Measurements from ENCODE around the gene NSL1. TPM values are rescaled to one million over a fixed set of nuclear protein-coding genes. Genes with fewer than 3 reads are reported as not detected.

NSL1 gene
- total and polyA plus RNA-seq, 9 of the 15 experiments (the other 6 are each of a cell fraction or from before 2014, with no cell fraction given) = 53.5 to 108 (median 59.1) TPM

DNA sequence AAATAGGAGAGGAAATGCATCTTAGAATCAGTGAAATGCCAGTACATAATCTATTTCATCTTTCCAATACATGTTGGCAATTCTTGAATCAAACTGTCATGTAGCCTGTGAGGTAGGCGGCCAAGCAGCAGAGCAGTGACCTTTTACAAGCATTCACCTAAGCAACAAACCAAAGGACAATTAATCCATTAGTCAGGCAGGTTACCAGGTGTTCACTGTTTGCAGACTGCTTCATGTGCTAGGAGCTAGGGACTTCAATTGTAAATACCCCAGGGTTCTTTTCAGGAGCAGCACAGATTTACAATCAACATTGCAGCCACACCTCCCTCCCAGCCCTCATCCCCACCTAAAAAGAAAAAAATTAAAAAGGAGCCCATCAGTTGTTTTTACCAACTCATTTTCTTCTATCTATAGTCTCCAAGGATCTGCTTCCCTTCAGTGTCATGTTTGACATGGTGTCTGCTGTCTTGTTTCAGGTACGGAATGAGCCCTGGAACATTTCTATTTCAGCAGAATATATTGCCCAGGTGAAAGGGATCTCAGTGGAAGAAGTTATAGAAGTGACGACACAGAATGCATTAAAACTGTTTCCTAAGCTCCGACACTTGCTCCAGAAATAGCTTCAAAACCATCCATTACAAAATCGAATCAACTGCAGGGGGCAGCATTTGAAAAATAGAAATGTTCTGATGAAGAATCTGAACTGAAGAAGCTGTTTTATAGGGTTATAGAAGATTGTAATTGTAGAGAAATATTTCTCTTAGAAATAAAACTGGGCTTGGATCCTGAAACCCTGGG is 23.2 kb upstream of the NSL1 start:
- no peaks in the 10 kb centered on the region for H3K9me3 ChIP-seq (replicated peaks; ENCODE audit: control insufficient read depth, insufficient read depth, low read depth, low read length)
- no peaks in the 10 kb centered on the region for H3K9me1 ChIP-seq (ENCODE audit: control insufficient read depth, insufficient read depth, low read length)
- TF ChIP-seq, protein P1, sequence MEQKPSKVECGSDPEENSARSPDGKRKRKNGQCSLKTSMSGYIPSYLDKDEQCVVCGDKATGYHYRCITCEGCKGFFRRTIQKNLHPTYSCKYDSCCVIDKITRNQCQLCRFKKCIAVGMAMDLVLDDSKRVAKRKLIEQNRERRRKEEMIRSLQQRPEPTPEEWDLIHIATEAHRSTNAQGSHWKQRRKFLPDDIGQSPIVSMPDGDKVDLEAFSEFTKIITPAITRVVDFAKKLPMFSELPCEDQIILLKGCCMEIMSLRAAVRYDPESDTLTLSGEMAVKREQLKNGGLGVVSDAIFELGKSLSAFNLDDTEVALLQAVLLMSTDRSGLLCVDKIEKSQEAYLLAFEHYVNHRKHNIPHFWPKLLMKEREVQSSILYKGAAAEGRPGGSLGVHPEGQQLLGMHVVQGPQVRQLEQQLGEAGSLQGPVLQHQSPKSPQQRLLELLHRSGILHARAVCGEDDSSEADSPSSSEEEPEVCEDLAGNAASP (IDR thresholded peaks at IDR 0.05) = no peak
- TF ChIP-seq, protein P2, sequence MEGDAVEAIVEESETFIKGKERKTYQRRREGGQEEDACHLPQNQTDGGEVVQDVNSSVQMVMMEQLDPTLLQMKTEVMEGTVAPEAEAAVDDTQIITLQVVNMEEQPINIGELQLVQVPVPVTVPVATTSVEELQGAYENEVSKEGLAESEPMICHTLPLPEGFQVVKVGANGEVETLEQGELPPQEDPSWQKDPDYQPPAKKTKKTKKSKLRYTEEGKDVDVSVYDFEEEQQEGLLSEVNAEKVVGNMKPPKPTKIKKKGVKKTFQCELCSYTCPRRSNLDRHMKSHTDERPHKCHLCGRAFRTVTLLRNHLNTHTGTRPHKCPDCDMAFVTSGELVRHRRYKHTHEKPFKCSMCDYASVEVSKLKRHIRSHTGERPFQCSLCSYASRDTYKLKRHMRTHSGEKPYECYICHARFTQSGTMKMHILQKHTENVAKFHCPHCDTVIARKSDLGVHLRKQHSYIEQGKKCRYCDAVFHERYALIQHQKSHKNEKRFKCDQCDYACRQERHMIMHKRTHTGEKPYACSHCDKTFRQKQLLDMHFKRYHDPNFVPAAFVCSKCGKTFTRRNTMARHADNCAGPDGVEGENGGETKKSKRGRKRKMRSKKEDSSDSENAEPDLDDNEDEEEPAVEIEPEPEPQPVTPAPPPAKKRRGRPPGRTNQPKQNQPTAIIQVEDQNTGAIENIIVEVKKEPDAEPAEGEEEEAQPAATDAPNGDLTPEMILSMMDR (IDR thresholded peaks at IDR 0.05 in 2 of 3, conservative IDR thresholded peaks at IDR 0.05 in 1 of 3; ENCODE audit: insufficient read depth in 2 of 3, low read depth in 1 of 3, low read length in 3 of 3) = peak in 2 of 3 experiments; percentile 39 to 49; a peak in 2 of 6 replicates
- TF ChIP-seq, protein P3, sequence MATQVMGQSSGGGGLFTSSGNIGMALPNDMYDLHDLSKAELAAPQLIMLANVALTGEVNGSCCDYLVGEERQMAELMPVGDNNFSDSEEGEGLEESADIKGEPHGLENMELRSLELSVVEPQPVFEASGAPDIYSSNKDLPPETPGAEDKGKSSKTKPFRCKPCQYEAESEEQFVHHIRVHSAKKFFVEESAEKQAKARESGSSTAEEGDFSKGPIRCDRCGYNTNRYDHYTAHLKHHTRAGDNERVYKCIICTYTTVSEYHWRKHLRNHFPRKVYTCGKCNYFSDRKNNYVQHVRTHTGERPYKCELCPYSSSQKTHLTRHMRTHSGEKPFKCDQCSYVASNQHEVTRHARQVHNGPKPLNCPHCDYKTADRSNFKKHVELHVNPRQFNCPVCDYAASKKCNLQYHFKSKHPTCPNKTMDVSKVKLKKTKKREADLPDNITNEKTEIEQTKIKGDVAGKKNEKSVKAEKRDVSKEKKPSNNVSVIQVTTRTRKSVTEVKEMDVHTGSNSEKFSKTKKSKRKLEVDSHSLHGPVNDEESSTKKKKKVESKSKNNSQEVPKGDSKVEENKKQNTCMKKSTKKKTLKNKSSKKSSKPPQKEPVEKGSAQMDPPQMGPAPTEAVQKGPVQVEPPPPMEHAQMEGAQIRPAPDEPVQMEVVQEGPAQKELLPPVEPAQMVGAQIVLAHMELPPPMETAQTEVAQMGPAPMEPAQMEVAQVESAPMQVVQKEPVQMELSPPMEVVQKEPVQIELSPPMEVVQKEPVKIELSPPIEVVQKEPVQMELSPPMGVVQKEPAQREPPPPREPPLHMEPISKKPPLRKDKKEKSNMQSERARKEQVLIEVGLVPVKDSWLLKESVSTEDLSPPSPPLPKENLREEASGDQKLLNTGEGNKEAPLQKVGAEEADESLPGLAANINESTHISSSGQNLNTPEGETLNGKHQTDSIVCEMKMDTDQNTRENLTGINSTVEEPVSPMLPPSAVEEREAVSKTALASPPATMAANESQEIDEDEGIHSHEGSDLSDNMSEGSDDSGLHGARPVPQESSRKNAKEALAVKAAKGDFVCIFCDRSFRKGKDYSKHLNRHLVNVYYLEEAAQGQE (IDR thresholded peaks at IDR 0.05; ENCODE audit: borderline replicate concordance) = peak; percentile 43; the same call in 1 of the 2 replicates
- TF ChIP-seq, protein P3 (CRISPR knock-in tag; IDR thresholded peaks at IDR 0.05; ENCODE audit: low read depth) = no peak
- TF ChIP-seq ZNF140 (CRISPR knock-in tag; IDR thresholded peaks at IDR 0.05) = no peak
- peak; percentile 21 to 61; a peak in 3 of 4 replicates for TF ChIP-seq RAD21 (CRISPR knock-in tag; conservative IDR thresholded peaks at IDR 0.05 in 1 of 2, IDR thresholded peaks at IDR 0.05 in 1 of 2)
- no peak overlapping the region for H3K27ac ChIP-seq (ENCODE audit: extremely low read depth, low read depth, low read length)
- no peak overlapping the region for H2AFZ ChIP-seq (ENCODE audit: low read depth, low read length)
- DNase-seq (ENCODE audit: extremely low read depth in 1 of 4, low spot score in 3 of 4) (peak in 1 of 4 experiments; percentile 28), ATAC-seq (no peak), FAIRE-seq (no peak)
- in situ Hi-C loops (cut with MboI) = no loop called here
- no peaks in the 10 kb centered on the region for H3K36me3 ChIP-seq (ENCODE audit: control insufficient read depth, insufficient read depth, low read length)
- no peaks in the 10 kb centered on the region for H3K79me2 ChIP-seq (ENCODE audit: control insufficient read depth, insufficient read depth, low read length)
- no peaks in the 10 kb centered on the region for H3K4me1 ChIP-seq (replicated peaks in 1 of 2; ENCODE audit: control insufficient read depth in 2 of 2, insufficient read depth in 2 of 2, low read length in 2 of 2)
- intact Hi-C loops (cut with micrococcal nuclease) = loop anchor here (2.0 kb wide), 2 partner anchors 100 to 180 kb away; no protein-coding TSS in a partner anchor
- H3K4me2 ChIP-seq (ENCODE audit: insufficient read depth, low read length) = no peak overlapping the region
- WGBS (ENCODE audit: insufficient coverage, low coverage, missing lambda C conversion rate) = 57% methylated on average over 5 of the region's 5 CpGs
- H4K20me1 ChIP-seq (replicated peaks; ENCODE audit: control insufficient read depth, insufficient read depth, low read length) = no peaks in the 10 kb centered on the region
- ChIA-PET POLR2A (interaction anchor here (0.8 to 1.1 kb wide), 3 partner anchors 9 to 65 kb away, joined by 3 to 7 read pairs (median 3); no protein-coding TSS in a partner anchor), CTCF (ENCODE audit: low intra/inter-chr PET ratio) (interaction anchor here (1.4 to 1.7 kb wide), 3 partner anchors 100 to 181 kb away, joined by 4 to 15 read pairs (median 9); no protein-coding TSS in a partner anchor)
- no peak overlapping the region for H3K9ac ChIP-seq (ENCODE audit: insufficient read depth in 1 of 2, low read depth in 2 of 2, low read length in 2 of 2)
- BruUV-seq (replicated peaks) = no TSS peak
- no peak overlapping the region for H3K4me3 ChIP-seq
- H3K27me3 ChIP-seq (ENCODE audit: control insufficient read depth in 2 of 2, insufficient read depth in 2 of 2, low read length in 2 of 2) = no peaks in the 10 kb centered on the region

All from K562 (cell line).